NCI-H2081 (cell line): Measurements from ENCODE around the gene LAMP5.
A peak's percentile ranks its signal among the peaks of the same experiment; 100 is the strongest.

Source experiments
- DNase-seq, 2 experiments: peaks; one replicate each; lab custom pipeline; 2025; lab: John Stamatoyannopoulos, UW

The LAMP5 gene

GRCh38 chr20:9534025-9534424 lies 19.6 kb downstream of the LAMP5 start:
- DNase-seq, result no peak

DNA sequence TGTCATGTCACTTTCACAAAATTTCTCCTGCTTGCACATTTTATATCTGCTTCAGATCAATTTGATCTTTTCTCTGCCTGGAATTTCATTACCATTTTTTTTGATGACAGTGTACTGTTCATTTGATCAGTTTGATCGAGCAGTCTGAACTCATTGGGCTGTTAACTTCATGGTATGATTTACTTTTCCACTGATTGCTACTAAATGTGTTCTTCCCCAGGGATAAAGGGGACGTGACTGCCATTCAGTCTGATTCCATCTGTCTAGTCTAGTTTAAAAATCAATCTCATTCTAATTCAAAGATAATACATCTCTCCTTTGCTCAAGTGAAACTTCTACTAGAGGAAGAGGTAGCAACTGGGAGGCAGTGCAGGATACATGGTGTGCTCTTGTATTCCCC lies 21.1 kb downstream of the LAMP5 start:
- no peak for DNase-seq

GRCh38 chr20:9543214-9543613 lies 28.8 kb downstream of the LAMP5 start:
- no peak for DNase-seq

DNA sequence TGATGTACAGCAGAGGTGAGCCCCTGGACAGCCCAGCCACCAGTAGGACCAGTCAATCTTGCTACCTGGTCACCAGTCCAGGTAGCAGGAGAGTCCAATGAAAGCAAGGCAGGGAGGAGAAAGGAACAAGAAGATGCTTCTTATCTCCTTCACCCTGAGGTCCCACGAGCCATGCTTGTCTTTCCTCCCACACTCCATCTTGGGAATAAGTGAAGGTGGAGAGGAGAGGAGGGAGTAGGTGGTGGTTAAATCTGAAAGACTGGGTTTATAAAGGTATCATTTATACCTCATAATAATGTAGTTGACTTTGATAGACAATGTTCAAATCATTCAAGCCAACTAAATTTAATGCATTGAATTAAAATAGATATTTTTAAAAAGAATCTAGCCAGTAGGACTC lies 35.9 kb downstream of the LAMP5 start:
- no peak for DNase-seq

GRCh38 chr20:9550871-9551270 lies 36.5 kb downstream of the LAMP5 start:
- peak in 1 of 2 experiments; percentile 41 for DNase-seq

DNA sequence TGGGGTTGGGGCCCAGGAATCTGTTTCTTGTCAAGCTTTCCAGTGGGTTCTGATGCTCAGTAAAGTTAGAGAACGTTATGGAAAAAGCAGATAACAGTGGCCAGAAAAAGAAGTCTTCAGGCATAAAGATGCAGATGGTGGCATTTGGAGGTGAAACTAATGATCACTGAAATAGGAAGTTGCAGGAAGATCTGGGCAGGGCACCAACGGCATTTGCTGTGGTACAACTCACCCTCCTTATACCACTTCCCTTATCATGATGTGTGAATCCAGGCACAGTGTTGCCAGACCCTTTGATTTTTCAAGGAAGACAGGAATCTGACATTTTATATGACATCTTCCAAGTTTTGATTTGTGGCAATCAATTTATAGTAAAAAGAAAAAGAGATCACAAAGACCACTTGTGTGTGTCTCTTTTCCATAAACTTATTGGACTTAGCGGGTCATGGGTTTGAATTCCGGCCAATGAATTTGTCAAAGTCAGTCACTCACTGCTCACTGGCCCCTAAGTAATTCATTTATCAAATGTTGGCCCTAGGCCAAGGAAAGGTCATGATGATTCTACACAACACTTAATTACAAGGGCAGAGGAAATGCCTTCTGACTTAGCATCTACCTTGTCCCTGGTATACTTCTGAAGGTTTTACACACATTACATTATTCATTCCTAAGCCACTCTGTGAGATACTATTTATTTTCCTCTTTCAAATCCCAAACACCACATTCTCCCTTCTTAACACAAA lies 37.6 kb downstream of the LAMP5 start:
- no peak for DNase-seq

GRCh38 chr20:9555781-9556180 lies 41.4 kb downstream of the LAMP5 start:
- DNase-seq, result no peak

DNA sequence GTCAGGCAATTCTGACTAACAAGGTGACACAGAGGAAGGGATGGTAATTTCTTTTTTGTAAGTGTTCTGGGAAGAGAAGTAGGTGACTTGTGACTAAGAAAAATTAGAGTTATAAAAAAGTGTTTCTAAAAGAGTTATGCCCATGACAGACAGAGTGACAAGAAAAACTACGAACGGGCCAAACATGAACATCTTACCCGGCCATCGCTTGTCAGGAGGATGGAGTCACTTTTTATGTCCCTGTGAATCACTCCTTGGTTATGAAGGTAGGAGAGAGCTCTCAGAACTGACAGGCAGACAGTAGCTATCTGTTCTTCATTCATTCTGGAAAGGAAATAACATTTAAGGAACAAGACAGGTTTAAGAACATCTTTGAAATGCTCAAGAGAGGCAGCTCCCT lies 43.0 kb downstream of the LAMP5 start:
- no peak for DNase-seq

- no peak for DNase-seq
These were observed 51.6 kb downstream of the LAMP5 start for GRCh38 chr20:9565910-9566550.

- no peak for DNase-seq
These were observed 52.6 kb downstream of the LAMP5 start for GRCh38 chr20:9566977-9567376.

GRCh38 chr20:9570612-9571011 lies 56.2 kb downstream of the LAMP5 start:
- DNase-seq, result no peak

- DNase-seq, result no peak
These were observed 57.4 kb downstream of the LAMP5 start for GRCh38 chr20:9571783-9572182.

DNA sequence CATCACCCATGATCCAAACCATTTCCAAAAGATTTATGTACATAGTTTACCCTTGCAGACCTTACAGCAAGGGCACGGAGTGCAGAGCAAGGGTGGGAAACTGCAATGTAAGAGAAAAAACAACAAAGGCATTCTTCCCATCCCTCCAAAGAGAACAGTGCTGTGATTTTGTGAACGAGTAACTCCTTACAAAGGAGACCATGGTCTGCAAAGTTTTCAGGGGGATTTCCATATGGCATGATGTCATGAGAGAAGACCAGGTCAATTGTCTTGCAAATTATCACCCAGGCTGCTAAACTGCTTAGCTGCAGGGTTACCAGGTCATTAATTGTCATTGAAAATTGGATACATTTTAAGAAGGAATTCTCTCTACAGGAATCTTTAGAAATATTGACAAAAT lies 58.3 kb downstream of the LAMP5 start:
- DNase-seq, result no peak

GRCh38 chr20:9573335-9574151 lies 59.2 kb downstream of the LAMP5 start:
- DNase-seq, result no peak

DNA sequence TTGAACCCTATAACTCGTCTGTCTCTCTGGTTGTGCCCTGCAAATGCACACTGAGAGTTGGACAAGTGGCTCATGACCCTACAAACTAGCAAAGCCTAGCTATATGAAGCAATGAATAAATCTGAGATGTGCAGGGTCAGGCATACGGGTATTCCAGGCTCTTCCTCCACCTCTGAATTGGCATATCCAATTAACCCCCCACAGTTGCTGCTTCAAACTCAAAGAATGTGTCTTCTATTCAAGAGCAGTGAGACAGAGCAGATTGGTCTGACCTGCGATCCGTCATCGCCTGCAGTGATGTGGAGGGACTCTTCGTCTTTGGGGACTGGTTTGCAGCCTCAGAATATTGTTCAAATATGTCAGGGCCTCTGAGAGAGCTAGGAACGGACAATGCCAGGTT lies 59.8 kb downstream of the LAMP5 start:
- DNase-seq, result no peak

GRCh38 chr20:9574776-9575175 lies 60.4 kb downstream of the LAMP5 start:
- no peak for DNase-seq

- DNase-seq, result no peak
These were observed 61.4 kb downstream of the LAMP5 start for GRCh38 chr20:9575836-9576235.

DNA sequence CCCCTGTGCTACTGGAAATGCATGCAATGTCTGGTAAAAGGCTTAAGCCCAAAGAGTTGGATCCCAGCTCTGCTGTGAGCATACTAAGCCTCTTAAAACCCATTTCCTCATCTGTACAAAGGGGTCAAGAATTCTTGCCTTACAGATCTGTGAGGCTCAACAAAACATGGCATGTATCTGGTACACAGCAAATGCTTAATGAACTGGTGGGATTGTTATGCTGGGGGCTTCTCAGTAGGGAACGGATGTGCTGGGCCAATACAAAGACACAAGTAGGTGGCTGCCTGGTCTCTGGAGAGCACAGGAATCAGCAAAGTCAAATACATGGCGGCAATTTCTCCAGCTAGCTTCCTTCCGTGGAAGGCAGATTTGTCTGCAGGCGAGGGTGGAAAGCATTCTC lies 62.3 kb downstream of the LAMP5 start:
- DNase-seq, result no peak

DNA sequence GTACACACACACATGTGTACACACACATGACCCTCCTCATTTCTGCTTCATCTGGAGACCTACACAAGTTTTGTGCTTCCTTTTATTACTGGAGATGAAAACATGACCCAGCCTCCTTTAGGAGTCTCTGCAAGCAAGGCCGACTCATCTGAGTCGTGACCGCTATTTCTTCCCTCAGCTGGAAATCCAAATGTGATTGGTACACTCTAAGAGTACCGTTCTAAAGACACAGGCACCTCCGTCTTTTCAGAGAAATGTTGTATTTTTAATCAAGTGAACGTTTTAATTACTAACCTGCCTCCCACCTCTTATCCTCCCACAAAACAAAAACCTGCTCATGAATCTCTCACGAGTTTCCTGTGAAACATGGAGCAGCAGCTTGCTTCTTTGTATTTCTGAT lies 63.0 kb downstream of the LAMP5 start:
- no peak for DNase-seq

GRCh38 chr20:9578594-9578993 lies 64.2 kb downstream of the LAMP5 start:
- no peak for DNase-seq
